Activated CD4-positive, alpha-beta T cell treated with anti-CD3 and anti-CD28 coated beads, Interleukin-2, amount 50 U/mL, for 4 hours (primary cell): ENCODE data around the gene DNMT3A.

Experiments
- DNase-seq, 2 experiments: peaks; one replicate each; pipeline ENCODE4 v3.0.0-alpha.2; 2020

DNMT3A gene

DNA sequence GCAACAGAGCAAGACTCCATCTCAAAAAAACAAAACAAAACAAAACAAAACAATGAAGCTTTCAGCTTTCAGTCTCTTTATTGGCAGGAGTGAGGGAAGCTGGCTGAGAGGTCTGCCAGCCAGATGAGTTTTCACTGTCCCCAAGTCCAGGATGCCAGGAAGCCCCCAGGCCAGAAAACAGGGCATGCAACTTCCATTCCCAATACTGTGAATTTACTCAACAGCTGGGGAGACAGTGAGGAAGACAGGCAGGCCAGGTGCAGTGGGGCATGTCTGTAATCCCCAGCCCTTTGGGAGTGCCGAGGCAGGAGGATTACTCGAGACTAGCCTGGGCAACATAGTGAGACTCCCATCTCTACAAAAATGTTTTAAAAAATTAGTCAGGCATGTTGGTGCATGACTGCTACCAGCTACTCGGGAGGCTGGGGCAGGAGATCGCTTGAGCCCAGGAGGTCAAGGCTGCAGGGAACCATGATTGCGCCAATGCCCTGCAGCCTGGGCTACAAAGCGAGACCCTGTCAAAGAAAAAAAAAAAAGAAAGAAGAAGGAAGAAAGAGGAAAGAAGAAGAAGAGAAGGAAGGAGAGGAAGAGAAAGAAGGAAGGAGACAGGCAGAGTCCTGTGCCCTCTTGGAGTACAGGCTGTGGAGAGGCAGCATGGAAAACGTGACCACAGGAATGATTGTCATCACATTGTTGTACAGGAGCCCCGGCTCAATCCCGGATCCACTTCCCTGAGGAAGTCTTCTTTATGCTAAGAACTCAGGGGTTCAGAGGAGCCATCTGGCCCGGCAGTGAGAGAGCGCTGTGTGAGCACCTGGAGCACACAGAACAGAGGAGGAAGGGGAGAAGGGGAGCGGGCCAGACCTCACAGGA, 144.2 kb downstream of the DNMT3A start:
- no peak for DNase-seq

DNA sequence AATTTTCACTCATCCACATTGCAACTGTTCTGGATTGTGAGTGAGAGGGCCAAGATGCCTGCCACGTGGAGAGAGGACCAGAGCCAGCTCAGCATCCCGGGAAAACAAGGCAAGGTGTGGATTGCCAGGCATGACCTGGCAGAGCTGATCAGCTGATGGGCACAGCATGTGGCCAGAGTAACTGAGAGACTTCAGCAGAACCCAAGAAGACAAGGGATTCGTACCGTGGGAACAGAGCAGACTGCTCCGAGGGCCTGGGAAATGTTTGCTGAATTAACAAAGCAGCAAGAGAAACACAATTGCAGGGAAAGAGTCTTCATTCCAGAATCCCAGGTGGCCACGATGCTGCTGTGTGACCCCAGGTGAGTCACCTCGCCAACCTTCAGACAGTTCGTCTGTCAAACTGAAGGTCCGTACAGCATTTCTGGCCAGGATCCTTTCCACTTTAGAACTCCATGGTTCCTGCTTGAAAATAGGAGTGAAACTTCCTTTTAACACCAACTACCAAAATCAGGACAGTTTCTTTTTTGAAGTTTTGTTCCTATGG, 147.1 kb downstream of the DNMT3A start:
- no peak for DNase-seq

DNA sequence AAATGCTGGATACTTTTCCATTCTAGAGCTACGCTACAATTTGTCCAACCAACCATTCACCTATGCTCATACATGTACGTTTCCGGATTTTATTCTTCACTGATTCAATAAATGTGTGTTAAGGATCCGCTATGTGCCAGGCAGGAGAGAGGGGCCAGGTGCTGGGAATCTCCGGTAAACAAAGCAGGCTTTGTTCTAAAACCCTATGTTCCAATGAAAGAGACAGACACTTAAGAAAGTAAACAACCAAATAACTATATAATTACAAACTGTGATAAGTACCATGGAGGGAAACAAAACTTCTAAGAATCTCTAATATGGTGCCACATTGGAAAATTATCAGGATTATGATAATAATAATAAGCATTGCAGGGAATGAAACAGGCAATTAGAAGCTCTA, 151.2 kb downstream of the DNMT3A start:
- no peak for DNase-seq

DNA sequence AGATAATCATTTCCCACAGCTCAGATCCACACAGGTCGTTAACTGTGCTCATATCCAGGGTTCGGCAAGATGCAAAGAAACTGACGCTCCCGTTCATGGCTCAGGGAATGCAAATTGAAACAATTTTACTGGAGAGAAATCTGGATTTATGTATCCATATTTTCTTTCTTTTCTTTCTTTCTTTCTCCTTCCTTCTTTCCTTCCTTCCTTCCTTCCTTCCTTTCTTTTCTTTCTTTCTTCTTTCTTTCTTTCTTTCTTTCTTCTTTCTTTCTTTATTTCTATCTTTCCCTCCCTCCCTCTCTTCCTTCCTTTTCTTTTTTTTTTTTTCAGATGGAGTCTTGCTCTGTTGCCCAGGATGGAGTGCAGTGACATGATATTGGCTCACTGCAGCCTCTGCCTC, 153.3 kb downstream of the DNMT3A start:
- DNase-seq, result no peak

DNA sequence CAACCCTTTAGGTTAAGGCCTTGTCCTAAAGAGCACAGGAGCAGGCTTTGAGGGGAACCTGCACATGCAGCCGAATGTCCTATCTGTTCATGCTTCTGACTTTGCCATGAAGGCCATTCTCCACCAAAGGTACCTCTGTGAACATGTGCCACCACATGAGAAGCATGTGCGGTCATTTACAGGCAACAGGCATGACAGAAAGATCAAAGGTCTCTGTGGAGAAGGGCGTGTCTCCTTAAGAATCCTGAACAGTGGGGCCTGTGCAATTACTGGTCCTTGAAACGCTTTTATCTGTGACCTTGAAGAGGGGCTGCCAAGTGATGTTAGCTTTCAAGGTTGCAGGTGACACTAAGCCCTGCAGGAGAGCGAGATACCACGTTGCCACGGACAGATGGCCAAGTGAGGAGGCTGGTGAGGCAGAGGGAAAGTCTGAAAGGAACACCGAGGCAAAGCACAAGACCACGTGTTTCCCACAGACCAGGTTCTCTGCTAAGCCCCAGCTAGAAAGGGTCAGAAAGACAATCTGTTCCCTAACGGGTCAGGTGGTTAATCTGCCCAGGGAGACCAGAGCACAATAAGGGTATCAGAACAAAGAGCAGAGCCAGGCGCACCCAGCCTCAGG, 153.9 kb downstream of the DNMT3A start:
- DNase-seq, result no peak

DNA sequence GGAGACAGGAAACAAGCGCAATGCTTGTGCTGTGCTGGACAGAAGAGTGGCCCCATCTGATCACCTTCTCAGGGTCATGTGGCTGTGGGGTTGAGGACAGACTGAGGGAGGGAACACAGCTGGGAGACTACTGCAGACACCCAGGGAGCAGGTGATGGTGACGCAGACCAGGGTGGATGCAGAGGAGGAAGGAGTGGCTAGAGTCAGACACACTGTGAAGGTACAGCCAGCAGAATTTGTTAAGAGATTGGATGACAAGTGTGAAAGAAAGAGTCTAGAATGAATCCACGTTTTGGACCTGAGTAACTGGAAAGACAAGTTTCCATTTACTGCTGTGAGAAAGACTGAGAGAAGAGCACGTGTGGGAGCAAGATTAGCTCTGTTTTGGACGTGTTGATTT, 157.5 kb downstream of the DNMT3A start:
- DNase-seq, result no peak

DNA sequence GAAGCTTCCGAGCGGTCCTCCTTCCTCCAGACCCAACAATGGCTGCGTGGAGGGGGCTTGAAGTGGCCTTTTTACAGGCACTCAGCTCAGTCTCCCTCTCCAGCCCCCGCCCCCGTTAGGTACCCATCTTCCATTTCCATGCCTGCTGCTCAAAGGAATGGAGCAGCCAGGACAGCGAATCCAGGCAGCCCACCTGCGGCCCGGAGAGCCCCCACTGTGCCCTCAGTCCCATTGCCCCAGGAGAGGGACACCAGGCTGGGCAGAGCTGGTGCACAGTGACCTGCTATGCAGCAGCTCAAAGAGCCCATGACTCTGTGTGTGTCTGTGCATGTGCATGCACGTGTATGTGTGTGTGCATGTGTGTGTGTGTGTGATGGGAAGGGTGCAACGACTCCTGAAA, 162.7 kb downstream of the DNMT3A start:
- DNase-seq, result no peak
